ENCODE data around the gene CPXM2. TPM values are rescaled to one million over a fixed set of nuclear protein-coding genes. Genes with fewer than 3 reads are reported as not detected.

CPXM2 gene
- total RNA-seq, 4 donors from 2014 or later, result 2.1 to 48.2 (median 17.8) TPM

DNA sequence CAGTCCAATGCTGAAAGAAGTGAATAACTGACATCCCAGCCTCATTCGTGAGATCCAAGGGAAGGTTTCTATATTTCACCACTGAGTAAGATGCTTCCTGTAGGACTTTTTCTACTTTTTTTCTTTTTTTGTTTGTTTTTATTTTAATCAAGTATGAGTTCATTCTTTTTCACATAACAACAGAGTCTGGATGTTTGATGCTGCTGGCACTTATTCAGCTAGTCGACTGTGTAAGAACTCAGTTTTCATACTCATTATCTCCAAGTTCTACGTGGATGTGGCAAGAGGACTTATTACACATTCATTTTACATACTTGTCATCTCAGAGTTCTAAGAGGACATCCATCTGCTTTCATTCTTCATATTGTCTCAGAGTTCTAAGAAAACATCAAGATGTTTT, 86.9 kb downstream of the CPXM2 start:
- Histone ChIP-seq H3K9me3 (no peaks in the 10 kb centered on the region), H3K27ac (no peak overlapping the region), H3K27me3 (no peaks in the 10 kb centered on the region), H3K4me1 (no peaks in the 10 kb centered on the region), H3K4me3 (no peak overlapping the region), H3K36me3 (no peaks in the 10 kb centered on the region)
- DNase-seq, result no peak
- TF ChIP-seq, protein P1, sequence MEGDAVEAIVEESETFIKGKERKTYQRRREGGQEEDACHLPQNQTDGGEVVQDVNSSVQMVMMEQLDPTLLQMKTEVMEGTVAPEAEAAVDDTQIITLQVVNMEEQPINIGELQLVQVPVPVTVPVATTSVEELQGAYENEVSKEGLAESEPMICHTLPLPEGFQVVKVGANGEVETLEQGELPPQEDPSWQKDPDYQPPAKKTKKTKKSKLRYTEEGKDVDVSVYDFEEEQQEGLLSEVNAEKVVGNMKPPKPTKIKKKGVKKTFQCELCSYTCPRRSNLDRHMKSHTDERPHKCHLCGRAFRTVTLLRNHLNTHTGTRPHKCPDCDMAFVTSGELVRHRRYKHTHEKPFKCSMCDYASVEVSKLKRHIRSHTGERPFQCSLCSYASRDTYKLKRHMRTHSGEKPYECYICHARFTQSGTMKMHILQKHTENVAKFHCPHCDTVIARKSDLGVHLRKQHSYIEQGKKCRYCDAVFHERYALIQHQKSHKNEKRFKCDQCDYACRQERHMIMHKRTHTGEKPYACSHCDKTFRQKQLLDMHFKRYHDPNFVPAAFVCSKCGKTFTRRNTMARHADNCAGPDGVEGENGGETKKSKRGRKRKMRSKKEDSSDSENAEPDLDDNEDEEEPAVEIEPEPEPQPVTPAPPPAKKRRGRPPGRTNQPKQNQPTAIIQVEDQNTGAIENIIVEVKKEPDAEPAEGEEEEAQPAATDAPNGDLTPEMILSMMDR (IDR thresholded peaks at IDR 0.05), result no peak
- no peak for TF ChIP-seq POLR2A (IDR thresholded peaks at IDR 0.05)
- intact Hi-C loops (cut with DNase I; ENCODE audit: low total_unique reads), result no loop called here

DNA sequence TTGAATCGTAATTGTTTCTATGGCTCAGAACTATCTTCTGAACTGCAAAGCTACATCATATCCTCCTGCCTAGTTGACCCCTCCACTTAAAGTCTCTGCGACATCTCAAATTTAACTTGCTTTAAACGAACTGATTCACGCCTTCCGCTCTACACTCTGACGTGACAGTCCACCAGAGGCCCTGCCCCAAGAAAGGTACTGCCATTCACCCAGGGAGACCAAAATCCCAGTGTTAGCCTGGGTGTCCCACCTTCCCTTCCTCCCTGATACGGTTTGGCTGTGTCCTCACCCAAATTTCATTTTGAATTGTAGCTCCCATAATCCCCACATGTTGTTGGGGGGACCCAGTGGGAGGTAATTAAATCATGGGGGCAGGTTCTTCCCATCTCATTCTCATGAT, 90.8 kb downstream of the CPXM2 start:
- no peak overlapping the region for H3K4me3 ChIP-seq
- no peaks in the 10 kb centered on the region for H3K27me3 ChIP-seq
- DNase-seq, result no peak
- TF ChIP-seq POLR2A (IDR thresholded peaks at IDR 0.05), result no peak
- TF ChIP-seq, protein P1 (IDR thresholded peaks at IDR 0.05), result no peak
- intact Hi-C loops (cut with DNase I; ENCODE audit: low total_unique reads), result no loop called here
- H3K36me3 ChIP-seq, result no peaks in the 10 kb centered on the region
- no peaks in the 10 kb centered on the region for H3K4me1 ChIP-seq
- H3K9me3 ChIP-seq, result no peaks in the 10 kb centered on the region
- H3K27ac ChIP-seq, result no peak overlapping the region

DNA sequence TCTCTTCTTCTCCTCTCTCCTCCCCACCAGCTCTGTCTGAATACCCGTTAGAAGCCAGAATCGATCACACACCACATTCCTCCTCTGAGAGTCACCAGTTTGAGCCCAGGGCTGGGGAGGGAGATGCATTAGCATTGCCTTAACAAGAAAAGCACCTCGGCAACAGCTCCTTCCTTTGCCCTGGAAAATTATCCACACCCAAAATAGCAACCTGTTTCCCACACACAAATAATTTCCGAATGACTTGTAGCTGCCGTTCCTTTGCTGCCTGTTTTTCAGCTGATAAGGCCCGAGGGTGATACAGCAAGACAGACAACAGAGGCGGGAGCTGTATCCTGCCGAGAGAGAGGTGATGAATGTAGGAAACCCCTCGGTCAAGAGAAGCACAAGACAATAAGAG, 91.3 kb downstream of the CPXM2 start:
- Histone ChIP-seq H3K27ac (no peak overlapping the region), H3K27me3 (no peaks in the 10 kb centered on the region), H3K36me3 (no peaks in the 10 kb centered on the region), H3K9me3 (no peaks in the 10 kb centered on the region), H3K4me3 (no peak overlapping the region), H3K4me1 (no peaks in the 10 kb centered on the region)
- TF ChIP-seq POLR2A (IDR thresholded peaks at IDR 0.05), result no peak
- TF ChIP-seq, protein P1 (IDR thresholded peaks at IDR 0.05), result no peak
- intact Hi-C loops (cut with DNase I; ENCODE audit: low total_unique reads), result no loop called here
- DNase-seq, result no peak

DNA sequence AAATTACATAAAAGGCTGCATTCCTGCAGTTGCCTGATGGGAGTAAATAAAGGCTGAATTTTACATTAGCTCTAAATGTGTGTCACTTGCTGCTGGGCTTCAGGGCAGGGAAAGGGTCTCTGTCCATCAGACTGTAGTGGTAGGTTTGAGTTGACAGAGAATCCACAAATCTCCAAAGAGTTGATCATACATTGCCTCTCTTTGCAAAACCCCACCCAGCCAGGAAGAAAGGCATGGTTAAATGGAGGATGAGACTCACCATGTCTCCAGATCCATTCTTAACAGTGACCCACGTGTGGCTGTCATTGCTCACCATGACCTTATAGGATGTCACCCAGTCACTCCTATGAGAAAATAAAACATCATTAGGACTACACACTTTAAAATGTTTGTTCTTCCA, 92.8 kb downstream of the CPXM2 start:
- intact Hi-C loops (cut with DNase I; ENCODE audit: low total_unique reads), result no loop called here
- TF ChIP-seq, protein P1 (IDR thresholded peaks at IDR 0.05), result no peak
- TF ChIP-seq POLR2A (IDR thresholded peaks at IDR 0.05), result no peak
- H3K27ac ChIP-seq, result no peak overlapping the region

DNA sequence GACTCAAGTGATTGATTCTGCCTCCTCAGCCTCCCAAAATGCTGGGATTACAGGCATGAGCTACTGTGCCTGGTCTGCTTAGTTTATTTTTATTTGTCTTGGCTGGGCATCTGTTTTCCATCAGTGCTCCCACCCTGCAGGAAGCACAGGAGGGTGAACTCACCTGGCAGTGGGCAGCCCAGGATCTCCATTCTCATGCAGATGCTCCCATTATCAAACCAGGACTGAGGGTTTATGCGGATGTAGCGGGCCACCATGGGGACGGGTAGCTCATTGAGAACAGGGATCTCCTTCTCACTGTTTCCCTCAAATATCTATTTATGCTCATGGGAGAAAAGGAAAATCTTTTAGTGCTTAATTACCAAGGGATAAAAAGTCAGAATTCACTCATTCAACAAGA, 93.8 kb downstream of the CPXM2 start:
- no peak overlapping the region for H3K27ac ChIP-seq
- H3K36me3 ChIP-seq, result no peaks in the 10 kb centered on the region
- no peak for TF ChIP-seq POLR2A (IDR thresholded peaks at IDR 0.05)
- TF ChIP-seq, protein P1 (IDR thresholded peaks at IDR 0.05), result no peak
- H3K9me3 ChIP-seq, result no peaks in the 10 kb centered on the region
- no peak for DNase-seq
- no peaks in the 10 kb centered on the region for H3K4me1 ChIP-seq
- H3K4me3 ChIP-seq, result no peak overlapping the region
- no peaks in the 10 kb centered on the region for H3K27me3 ChIP-seq
- intact Hi-C loops (cut with DNase I; ENCODE audit: low total_unique reads), result no loop called here

More for the DNA sequence above, 92.8 kb downstream of the CPXM2 start:
- no peak for DNase-seq
- H3K9me3 ChIP-seq, result no peaks in the 10 kb centered on the region
- no peaks in the 10 kb centered on the region for H3K27me3 ChIP-seq
- no peaks in the 10 kb centered on the region for H3K4me1 ChIP-seq
- H3K4me3 ChIP-seq, result no peak overlapping the region
- no peaks in the 10 kb centered on the region for H3K36me3 ChIP-seq

All from uterus (tissue), 4 donors.